Brain microvascular endothelial cell (primary cell): ENCODE results near the gene KRTAP10-12.

ENCODE experiments used
- DNase-seq: peaks from one replicate; pipeline ENCODE4 v3.0.0-alpha.2; 2020
- H3K27ac ChIP-seq: fragments of 250-450 bp; sonication (Bioruptor Pico); 2 replicates; pipeline ENCODE4 v1.5.1; 2020; ENCODE audit warnings: mild to moderate bottlenecking, moderate library complexity
- H3K27me3 ChIP-seq: fragments of 250-450 bp; sonication (Bioruptor Pico); replicated peaks from 2 replicates; pipeline ENCODE4 v1.5.1; 2020; ENCODE audit warnings: mild to moderate bottlenecking
- H3K36me3 ChIP-seq: fragments of 250-450 bp; sonication (Bioruptor Pico); replicated peaks from 2 replicates; pipeline ENCODE4 v1.5.1; 2020; ENCODE audit warnings: mild to moderate bottlenecking
- H3K4me3 ChIP-seq: 2 replicates; pipeline ENCODE4 v1.5.1; 2011; ENCODE audit warnings: low read depth, mild to moderate bottlenecking, control low read depth, low read length, moderate library complexity
- in situ Hi-C: cut with HindIII; loops from 2 replicates; pipeline ENCODE4 v1.10.0; 2017; ENCODE audit warnings: low sequenced_read_pairs, low pct_ligation_motif_present
- TF ChIP-seq, protein P1 (sequence below): IDR thresholded peaks from 2 replicates; pipeline ENCODE4 v1.5.1; 2011; ENCODE audit warnings: low read depth, mild to moderate bottlenecking, moderate library complexity, low read length, control low read depth, inconsistent platforms; ENCODE audit errors: missing control alignments

Gene KRTAP10-12

DNA sequence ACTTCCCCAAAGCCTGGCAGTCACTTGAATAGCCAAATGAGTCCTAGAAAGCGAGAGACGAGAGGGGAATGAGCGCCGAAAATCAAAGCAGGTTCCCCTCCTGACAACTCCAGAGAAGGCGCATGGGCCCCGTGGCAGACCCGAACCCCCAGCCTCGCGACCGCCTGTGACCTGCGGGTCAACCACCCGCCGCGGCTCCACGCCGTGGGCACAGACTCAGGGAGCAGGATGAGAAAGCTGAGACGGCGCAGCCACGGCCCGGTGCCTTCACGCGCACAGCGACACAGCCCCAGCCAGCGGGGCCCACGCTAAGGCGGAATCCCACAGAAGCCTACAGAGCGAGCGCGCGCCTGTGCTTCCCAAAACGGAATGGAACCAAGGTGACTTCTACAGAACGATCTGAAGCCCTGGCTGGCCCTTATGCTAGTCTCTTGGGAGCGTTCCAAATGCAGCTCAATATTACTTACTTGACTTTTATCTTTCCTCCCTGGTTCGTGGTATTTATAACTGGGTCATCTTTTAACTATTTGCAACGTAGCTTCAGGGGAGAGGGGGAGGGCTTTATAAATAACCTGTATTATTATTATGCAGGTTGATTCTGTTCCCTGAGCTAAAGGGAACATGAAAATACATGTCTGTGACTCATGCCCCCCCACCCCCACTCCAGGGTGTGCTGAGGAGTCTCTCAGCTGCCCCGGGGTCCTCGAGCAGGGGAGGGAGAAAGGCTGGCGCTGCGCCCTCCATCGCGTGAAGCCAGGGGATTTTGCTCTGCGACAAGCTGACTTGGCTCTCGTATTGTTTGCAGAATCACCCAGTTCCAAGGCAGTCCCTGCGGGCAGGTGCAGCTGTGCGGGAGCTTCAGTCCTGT, 12.7 kb downstream of the KRTAP10-12 start:
- Histone ChIP-seq H3K27me3 (peaks cover 84% of the 10 kb centered on the region), H3K36me3 (no peaks in the 10 kb centered on the region), H3K4me3 (no peak overlapping the region), H3K27ac (no peak overlapping the region)
- DNase-seq, result no peak
- in situ Hi-C loops, result no loop called here
- TF ChIP-seq, protein P1, sequence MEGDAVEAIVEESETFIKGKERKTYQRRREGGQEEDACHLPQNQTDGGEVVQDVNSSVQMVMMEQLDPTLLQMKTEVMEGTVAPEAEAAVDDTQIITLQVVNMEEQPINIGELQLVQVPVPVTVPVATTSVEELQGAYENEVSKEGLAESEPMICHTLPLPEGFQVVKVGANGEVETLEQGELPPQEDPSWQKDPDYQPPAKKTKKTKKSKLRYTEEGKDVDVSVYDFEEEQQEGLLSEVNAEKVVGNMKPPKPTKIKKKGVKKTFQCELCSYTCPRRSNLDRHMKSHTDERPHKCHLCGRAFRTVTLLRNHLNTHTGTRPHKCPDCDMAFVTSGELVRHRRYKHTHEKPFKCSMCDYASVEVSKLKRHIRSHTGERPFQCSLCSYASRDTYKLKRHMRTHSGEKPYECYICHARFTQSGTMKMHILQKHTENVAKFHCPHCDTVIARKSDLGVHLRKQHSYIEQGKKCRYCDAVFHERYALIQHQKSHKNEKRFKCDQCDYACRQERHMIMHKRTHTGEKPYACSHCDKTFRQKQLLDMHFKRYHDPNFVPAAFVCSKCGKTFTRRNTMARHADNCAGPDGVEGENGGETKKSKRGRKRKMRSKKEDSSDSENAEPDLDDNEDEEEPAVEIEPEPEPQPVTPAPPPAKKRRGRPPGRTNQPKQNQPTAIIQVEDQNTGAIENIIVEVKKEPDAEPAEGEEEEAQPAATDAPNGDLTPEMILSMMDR, result no peak

GRCh38 chr21:44710294-44710665, 13.3 kb downstream of the KRTAP10-12 start:
- Histone ChIP-seq H3K36me3 (no peaks in the 10 kb centered on the region), H3K27me3 (peaks cover 84% of the 10 kb centered on the region), H3K27ac (no peak overlapping the region), H3K4me3 (no peak overlapping the region)
- no peak for DNase-seq
- TF ChIP-seq, protein P1, result no peak
- in situ Hi-C loops, result no loop called here

GRCh38 chr21:44710756-44711326, 13.9 kb downstream of the KRTAP10-12 start:
- in situ Hi-C loops, result no loop called here
- no peak for DNase-seq
- Histone ChIP-seq H3K27me3 (peaks cover 87% of the 10 kb centered on the region), H3K4me3 (no peak overlapping the region), H3K36me3 (no peaks in the 10 kb centered on the region), H3K27ac (no peak overlapping the region)
- TF ChIP-seq, protein P1, result no peak

GRCh38 chr21:44711327-44712202, 14.6 kb downstream of the KRTAP10-12 start, which contains the start of gene TSPEAR:
TSS of gene TSPEAR (minus strand) at chr21:44711572. CDS start at chr21:44711514, 58 bp downstream.
- in situ Hi-C loops, result no loop called here
- TF ChIP-seq, protein P1, result no peak
- H3K4me3 ChIP-seq, result no peak within 1 kb of the TSS
- DNase-seq, result no peak
- peaks cover 83% of the 10 kb centered on the region for H3K27me3 ChIP-seq
- no peak within 1 kb of the TSS for H3K27ac ChIP-seq
- H3K36me3 ChIP-seq, result no peaks in the 10 kb centered on the region

- H3K4me3 ChIP-seq, result no peak overlapping the region
- H3K36me3 ChIP-seq, result no peaks in the 10 kb centered on the region
- no peak for DNase-seq
- in situ Hi-C loops, result no loop called here
- TF ChIP-seq, protein P1, result no peak
- H3K27ac ChIP-seq, result no peak overlapping the region
- peaks cover 76% of the 10 kb centered on the region for H3K27me3 ChIP-seq
Observed at GRCh38 chr21:44712203-44713028, 15.4 kb downstream of the KRTAP10-12 start.
